ENCODE data around the gene IFRD2.
"Not testable (repeated sequence)": the region's sequence is repeated elsewhere in the genome, so short reads cannot be mapped to it uniquely, and the experiment has no call there.

The IFRD2 gene

DNA sequence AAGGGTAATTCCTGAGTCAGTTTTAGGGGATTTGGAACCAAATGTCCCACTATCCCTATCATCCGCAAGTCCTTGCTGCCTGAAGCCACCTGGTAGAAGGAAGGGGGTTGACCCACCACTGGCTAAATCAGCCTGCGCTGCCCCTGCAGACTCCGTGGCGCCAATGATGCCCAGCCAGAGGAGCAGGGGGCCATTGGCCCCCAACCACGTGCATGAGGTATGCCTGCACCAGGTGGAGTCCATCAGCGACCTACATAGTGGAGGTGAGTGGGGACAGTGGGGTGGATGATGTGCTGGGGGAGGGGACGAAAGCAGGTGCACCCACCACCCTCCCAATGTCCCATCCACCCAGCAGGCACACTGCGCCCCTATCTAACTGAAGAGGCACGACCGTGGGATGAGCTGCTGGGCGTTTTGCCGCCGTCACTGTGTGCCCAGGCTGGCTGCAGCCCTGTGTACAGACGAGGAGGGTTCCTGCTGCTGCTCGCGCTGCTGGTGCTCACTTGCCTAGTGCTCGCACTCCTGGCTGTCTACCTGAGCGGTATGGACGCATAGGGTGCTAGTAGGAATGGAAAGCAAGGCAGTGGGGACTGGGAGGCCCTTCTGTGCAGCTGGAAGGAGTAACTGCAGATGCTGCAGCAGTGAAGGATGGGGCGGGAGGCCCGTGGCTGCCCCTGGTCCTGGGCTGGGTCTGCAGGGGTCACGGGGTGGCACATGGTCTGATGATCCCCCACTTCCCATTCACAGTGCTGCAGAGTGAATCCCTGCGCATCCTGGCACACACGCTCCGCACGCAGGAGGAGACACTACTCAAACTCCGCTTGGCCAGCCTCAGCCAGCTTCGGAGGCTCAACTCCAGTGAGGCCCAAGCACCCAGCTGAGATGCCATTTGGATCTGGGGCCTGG lies 5.7 kb downstream of the IFRD2 start:
- H3K9me3 ChIP-seq (ENCODE audit: control insufficient read depth in 1 of 2, low read length in 2 of 2): no peaks in the 10 kb centered on the region
- H3K27me3 ChIP-seq (ENCODE audit: control insufficient read depth in 1 of 2, insufficient read depth in 2 of 2, low read length in 2 of 2): no peaks in the 10 kb centered on the region
- H3K36me3 ChIP-seq (ENCODE audit: control insufficient read depth in 1 of 2, insufficient read depth in 2 of 2, low read length in 2 of 2): peaks cover 34 to 43% of the 10 kb centered on the region in 2 donors
- H3K9ac ChIP-seq (ENCODE audit: low read depth in 1 of 2, low read length in 2 of 2): no peak overlapping the region
- peaks cover 13 to 16% of the 10 kb centered on the region in 2 donors for H3K4me1 ChIP-seq (ENCODE audit: control insufficient read depth in 1 of 2, insufficient read depth in 2 of 2, low read length in 2 of 2)
- no peak overlapping the region for H3K27ac ChIP-seq (ENCODE audit: low read depth, low read length)
- H3K4me3 ChIP-seq (ENCODE audit: low read depth in 1 of 2, low read length in 2 of 2): no peak overlapping the region

DNA sequence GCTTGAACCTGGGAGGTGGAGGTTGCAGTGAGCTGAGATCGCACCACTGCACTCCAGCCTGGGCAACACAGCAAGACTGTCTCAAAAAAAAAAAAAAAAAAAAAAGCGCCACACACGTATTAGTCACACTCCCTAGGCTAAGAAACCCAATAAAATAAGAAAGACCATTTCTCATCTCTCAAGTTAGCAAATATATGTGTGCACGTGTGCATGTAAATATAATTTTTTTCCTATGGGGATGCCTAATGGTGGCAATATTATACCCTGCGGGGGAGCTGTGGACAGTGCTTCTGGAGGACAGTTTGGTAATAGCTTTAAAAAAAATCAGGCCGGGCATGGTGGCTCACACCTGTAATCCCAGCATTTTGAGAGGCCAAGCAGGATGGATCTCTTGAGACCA lies 8.1 kb downstream of the IFRD2 start:
- H3K27me3 ChIP-seq (ENCODE audit: control insufficient read depth in 1 of 2, insufficient read depth in 2 of 2, low read length in 2 of 2); H3K9ac ChIP-seq (ENCODE audit: low read depth in 1 of 2, low read length in 2 of 2); H3K4me3 ChIP-seq (ENCODE audit: low read depth in 1 of 2, low read length in 2 of 2); H3K9me3 ChIP-seq (ENCODE audit: control insufficient read depth in 1 of 2, low read length in 2 of 2); H3K4me1 ChIP-seq (ENCODE audit: control insufficient read depth in 1 of 2, insufficient read depth in 2 of 2, low read length in 2 of 2); H3K27ac ChIP-seq (ENCODE audit: low read depth, low read length): not testable (repeated sequence)
- peaks cover 21 to 27% of the 10 kb centered on the region in 2 donors for H3K36me3 ChIP-seq (ENCODE audit: control insufficient read depth in 1 of 2, insufficient read depth in 2 of 2, low read length in 2 of 2)

DNA sequence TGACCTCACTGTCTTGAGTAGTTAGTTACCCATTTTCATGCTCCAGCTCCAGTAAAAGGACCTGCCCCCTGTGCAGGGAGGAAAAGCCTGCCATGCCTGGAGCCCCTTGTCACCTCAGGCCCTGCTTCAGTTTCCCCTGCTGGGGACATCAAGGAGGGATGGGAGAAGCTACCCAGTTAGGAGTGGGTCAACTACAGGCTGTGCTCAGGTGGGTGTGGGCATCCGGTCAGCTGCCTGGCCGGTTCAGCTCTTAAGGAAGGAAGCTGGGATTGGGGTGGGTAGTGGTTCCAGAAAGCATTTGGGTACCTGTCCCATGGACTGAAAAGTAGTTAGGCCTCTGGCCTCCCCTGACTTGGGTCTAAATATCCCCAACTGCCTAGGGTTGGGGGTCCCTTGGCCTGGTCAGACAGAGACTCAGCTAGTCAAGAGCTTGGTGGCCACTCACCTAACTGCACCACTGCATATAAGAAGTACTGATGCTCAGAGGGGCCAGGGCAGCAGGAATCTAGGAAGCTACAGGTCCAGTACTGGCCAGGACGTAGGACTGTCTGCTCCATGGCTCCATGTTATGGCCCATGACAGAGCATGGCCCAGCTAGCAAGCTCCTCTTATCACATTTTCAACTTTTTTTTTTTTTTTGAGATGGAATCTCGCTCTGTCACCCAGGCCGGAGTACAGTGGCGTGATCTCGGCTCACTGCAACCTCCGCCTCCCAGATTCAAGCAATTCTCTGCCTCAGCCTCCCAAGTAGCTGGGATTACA lies 12.8 kb downstream of the IFRD2 start:
- no peak overlapping the region for H3K4me3 ChIP-seq (ENCODE audit: low read depth in 1 of 2, low read length in 2 of 2)
- H3K9me3 ChIP-seq (ENCODE audit: control insufficient read depth in 1 of 2, low read length in 2 of 2): no peaks in the 10 kb centered on the region
- peaks cover 0 to 2% of the 10 kb centered on the region in 2 donors for H3K4me1 ChIP-seq (ENCODE audit: control insufficient read depth in 1 of 2, insufficient read depth in 2 of 2, low read length in 2 of 2)
- peaks cover 2 to 6% of the 10 kb centered on the region in 2 donors for H3K27me3 ChIP-seq (ENCODE audit: control insufficient read depth in 1 of 2, insufficient read depth in 2 of 2, low read length in 2 of 2)
- no peak overlapping the region for H3K9ac ChIP-seq (ENCODE audit: low read depth in 1 of 2, low read length in 2 of 2)
- H3K36me3 ChIP-seq (ENCODE audit: control insufficient read depth in 1 of 2, insufficient read depth in 2 of 2, low read length in 2 of 2): peaks cover 0 to 8% of the 10 kb centered on the region in 2 donors
- no peak overlapping the region for H3K27ac ChIP-seq (ENCODE audit: low read depth, low read length)

DNA sequence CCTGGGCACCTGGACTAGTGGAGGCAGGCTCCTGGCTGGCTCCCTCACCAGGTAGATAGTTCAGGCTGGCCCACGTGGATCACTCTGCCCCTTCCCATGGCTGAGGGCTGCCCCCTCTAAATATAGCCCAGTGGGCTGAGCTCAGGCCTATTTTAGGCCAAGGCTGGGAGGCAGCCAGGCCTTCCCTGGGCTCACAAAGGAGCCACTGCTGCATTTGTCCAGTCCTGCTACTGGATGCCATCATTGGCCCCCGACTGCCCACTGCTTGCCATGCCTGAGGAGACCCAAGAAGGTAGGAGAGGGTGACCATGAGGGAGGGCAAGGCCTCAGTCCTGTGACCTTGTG lies 13.4 kb downstream of the IFRD2 start, which contains the start of gene LSMEM2:
Gene LSMEM2, plus strand, starts transcription at position 208 of the 345 bp plus-strand sequence. Its CDS starts 27 bp downstream, at position 235.
- H3K27ac ChIP-seq (ENCODE audit: low read depth, low read length): no peak within 1 kb of the TSS
- no peak within 1 kb of the TSS for H3K4me3 ChIP-seq (ENCODE audit: low read depth in 1 of 2, low read length in 2 of 2)
- H3K36me3 ChIP-seq (ENCODE audit: control insufficient read depth in 1 of 2, insufficient read depth in 2 of 2, low read length in 2 of 2): peaks cover 0 to 8% of the 10 kb centered on the region in 2 donors
- H3K27me3 ChIP-seq (ENCODE audit: control insufficient read depth in 1 of 2, insufficient read depth in 2 of 2, low read length in 2 of 2): peaks cover 4 to 6% of the 10 kb centered on the region in 2 donors
- H3K9ac ChIP-seq (ENCODE audit: low read depth in 1 of 2, low read length in 2 of 2): no peak within 1 kb of the TSS
- no peaks in the 10 kb centered on the region for H3K9me3 ChIP-seq (ENCODE audit: control insufficient read depth in 1 of 2, low read length in 2 of 2)
- H3K4me1 ChIP-seq (ENCODE audit: control insufficient read depth in 1 of 2, insufficient read depth in 2 of 2, low read length in 2 of 2): peaks cover 4 to 8% of the 10 kb centered on the region in 2 donors

DNA sequence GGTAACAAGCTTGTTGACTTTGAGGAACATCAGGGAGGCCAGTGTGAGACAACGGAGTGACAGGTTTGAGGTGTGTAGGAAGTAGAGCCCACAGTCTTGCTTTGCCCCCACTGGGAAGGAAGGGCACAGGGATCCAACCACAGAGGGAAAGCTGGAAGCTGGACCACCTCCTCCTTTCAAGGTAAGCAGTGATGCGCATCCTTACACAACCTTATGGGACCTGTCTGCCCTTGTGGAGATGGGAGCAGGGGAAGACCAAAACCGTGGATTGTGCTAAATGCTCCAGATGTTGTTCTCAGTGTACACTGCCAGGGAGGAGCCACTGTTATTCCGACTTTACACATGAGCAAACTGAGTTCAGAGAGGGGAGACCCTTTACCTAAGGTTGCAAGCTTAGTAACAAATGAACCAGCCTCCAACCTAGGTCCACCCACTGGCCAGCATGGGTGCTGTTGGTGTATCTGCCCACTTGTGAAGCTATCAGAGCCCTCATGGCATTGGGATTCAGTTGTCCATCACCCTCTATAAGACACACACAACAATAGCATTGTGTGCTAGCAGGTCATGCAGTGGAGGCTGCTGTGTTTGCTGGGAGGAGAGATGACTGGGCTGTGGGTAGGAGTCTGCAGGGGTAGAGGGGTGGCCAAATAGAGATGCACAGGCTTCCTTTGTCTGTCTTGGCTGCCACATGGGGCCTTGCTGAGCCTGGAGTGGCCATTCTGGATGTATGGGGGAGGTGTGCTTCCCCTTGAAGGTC lies 13.9 kb downstream of the IFRD2 start:
- H3K36me3 ChIP-seq (ENCODE audit: control insufficient read depth in 1 of 2, insufficient read depth in 2 of 2, low read length in 2 of 2): peaks cover 0 to 8% of the 10 kb centered on the region in 2 donors
- H3K27ac ChIP-seq (ENCODE audit: low read depth, low read length): no peak overlapping the region
- no peak overlapping the region for H3K9ac ChIP-seq (ENCODE audit: low read depth in 1 of 2, low read length in 2 of 2)
- no peak overlapping the region for H3K4me3 ChIP-seq (ENCODE audit: low read depth in 1 of 2, low read length in 2 of 2)
- H3K27me3 ChIP-seq (ENCODE audit: control insufficient read depth in 1 of 2, insufficient read depth in 2 of 2, low read length in 2 of 2): peaks cover 4 to 6% of the 10 kb centered on the region in 2 donors
- H3K4me1 ChIP-seq (ENCODE audit: control insufficient read depth in 1 of 2, insufficient read depth in 2 of 2, low read length in 2 of 2): peaks cover 7 to 13% of the 10 kb centered on the region in 2 donors
- H3K9me3 ChIP-seq (ENCODE audit: control insufficient read depth in 1 of 2, low read length in 2 of 2): no peaks in the 10 kb centered on the region

DNA sequence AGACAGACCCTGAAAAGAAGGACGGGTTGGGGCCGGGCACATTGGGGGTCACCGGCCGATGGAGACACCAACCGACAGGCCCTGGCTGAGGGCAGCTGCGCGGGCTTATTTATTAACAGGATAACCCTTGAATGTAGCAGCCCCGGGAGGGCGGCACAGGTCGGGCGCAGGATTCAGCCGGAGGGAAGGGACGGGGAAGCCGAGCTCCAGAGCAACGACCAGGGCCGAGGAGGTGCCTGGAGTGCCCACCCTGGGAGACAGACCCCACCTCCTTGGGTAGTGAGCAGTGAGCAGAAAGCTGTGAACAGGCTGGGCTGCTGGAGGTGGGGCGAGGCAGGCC lies 15.5 kb downstream of the IFRD2 start:
- H3K27me3 ChIP-seq (ENCODE audit: control insufficient read depth in 1 of 2, insufficient read depth in 2 of 2, low read length in 2 of 2): peaks cover 4 to 6% of the 10 kb centered on the region in 2 donors
- peaks cover 0 to 8% of the 10 kb centered on the region in 2 donors for H3K36me3 ChIP-seq (ENCODE audit: control insufficient read depth in 1 of 2, insufficient read depth in 2 of 2, low read length in 2 of 2)
- H3K9ac ChIP-seq (ENCODE audit: low read depth in 1 of 2, low read length in 2 of 2): no peak overlapping the region
- peaks cover 14 to 22% of the 10 kb centered on the region in 2 donors for H3K4me1 ChIP-seq (ENCODE audit: control insufficient read depth in 1 of 2, insufficient read depth in 2 of 2, low read length in 2 of 2)
- no peaks in the 10 kb centered on the region for H3K9me3 ChIP-seq (ENCODE audit: control insufficient read depth in 1 of 2, low read length in 2 of 2)
- H3K27ac ChIP-seq (ENCODE audit: low read depth, low read length): no peak overlapping the region
- no peak overlapping the region for H3K4me3 ChIP-seq (ENCODE audit: low read depth in 1 of 2, low read length in 2 of 2)

DNA sequence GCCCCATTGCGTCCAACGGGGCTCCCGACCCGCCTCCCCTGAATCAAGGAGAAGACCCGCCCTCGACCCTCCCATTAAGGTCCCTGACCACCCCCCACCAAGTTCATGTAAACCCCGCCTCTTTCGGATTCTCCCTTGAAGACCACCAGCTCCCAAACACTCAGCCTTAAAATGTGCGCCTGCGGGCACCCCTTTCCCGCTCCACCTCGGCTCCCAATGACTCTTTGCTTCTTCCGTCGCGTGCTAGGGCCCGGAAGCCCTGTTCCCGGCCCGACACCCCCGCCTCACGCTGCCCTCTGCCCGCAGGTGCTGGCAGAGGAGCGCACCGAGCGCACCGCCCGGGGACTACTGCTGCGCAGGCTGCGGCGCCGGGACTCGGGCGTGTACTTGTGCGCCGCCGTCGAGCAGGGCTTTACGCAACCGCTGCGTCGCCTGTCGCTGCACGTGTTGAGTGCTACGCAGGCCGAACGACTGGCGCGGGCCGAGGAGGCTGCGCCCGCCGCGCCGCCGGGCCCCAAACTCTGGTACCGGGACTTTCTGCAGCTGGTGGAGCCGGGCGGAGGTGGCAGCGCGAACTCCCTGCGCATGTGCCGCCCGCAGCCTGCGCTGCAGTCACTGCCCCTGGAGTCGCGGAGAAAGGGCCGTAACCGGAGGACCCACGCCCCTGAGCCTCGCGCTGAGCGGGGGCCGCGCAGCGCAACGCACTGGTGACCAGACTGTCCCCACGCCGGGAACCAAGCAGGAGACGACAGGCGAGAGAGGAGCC lies 16.1 kb downstream of the IFRD2 start:
- no peak overlapping the region for H3K4me3 ChIP-seq (ENCODE audit: low read depth in 1 of 2, low read length in 2 of 2)
- no peak overlapping the region for H3K9ac ChIP-seq (ENCODE audit: low read depth in 1 of 2, low read length in 2 of 2)
- peaks cover 4 to 6% of the 10 kb centered on the region in 2 donors for H3K27me3 ChIP-seq (ENCODE audit: control insufficient read depth in 1 of 2, insufficient read depth in 2 of 2, low read length in 2 of 2)
- no peak overlapping the region for H3K27ac ChIP-seq (ENCODE audit: low read depth, low read length)
- H3K9me3 ChIP-seq (ENCODE audit: control insufficient read depth in 1 of 2, low read length in 2 of 2): no peaks in the 10 kb centered on the region
- peaks cover 20 to 28% of the 10 kb centered on the region in 2 donors for H3K4me1 ChIP-seq (ENCODE audit: control insufficient read depth in 1 of 2, insufficient read depth in 2 of 2, low read length in 2 of 2)
- H3K36me3 ChIP-seq (ENCODE audit: control insufficient read depth in 1 of 2, insufficient read depth in 2 of 2, low read length in 2 of 2): peaks cover 0 to 8% of the 10 kb centered on the region in 2 donors

DNA sequence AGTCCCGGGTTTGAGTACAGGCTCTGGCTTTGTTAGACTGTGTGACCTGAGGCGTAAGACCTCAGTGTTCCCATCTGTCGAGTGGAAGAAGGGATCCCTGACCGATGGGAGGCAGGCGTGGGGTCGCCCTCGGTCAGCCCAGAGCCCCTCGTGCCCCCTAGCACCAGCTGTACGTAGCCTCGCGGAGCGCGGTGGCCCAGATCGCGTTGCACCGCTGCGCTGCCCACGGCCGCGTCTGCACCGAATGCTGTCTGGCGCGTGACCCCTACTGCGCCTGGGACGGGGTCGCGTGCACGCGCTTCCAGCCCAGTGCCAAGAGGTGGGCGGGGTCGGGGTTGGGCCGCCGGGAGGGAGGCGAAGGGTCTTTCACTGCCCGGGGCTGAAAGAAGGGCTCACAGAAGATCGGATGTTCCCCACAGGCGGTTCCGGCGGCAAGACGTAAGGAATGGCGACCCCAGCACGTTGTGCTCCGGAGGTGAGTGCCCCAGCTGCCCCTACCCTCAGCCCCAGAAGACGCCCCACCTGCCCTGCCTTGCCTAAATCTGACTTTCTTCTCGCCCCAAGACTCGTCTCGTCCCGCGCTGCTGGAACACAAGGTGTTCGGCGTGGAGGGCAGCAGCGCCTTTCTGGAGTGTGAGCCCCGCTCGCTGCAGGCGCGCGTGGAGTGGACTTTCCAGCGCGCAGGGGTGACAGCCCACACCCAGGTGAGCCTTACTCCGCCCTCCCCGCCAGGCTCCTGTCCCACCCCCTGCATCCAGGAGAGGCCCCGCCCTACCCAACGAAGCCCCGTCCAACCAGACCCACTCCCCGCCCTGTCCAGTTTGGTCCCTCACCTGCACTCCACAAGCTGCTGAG lies 16.9 kb downstream of the IFRD2 start:
- no peak overlapping the region for H3K4me3 ChIP-seq (ENCODE audit: low read depth in 1 of 2, low read length in 2 of 2)
- no peak overlapping the region for H3K9ac ChIP-seq (ENCODE audit: low read depth in 1 of 2, low read length in 2 of 2)
- H3K4me1 ChIP-seq (ENCODE audit: control insufficient read depth in 1 of 2, insufficient read depth in 2 of 2, low read length in 2 of 2): peaks cover 28 to 36% of the 10 kb centered on the region in 2 donors
- H3K9me3 ChIP-seq (ENCODE audit: control insufficient read depth in 1 of 2, low read length in 2 of 2): no peaks in the 10 kb centered on the region
- H3K36me3 ChIP-seq (ENCODE audit: control insufficient read depth in 1 of 2, insufficient read depth in 2 of 2, low read length in 2 of 2): peaks cover 0 to 8% of the 10 kb centered on the region in 2 donors
- no peak overlapping the region for H3K27ac ChIP-seq (ENCODE audit: low read depth, low read length)
- H3K27me3 ChIP-seq (ENCODE audit: control insufficient read depth in 1 of 2, insufficient read depth in 2 of 2, low read length in 2 of 2): peaks cover 4 to 6% of the 10 kb centered on the region in 2 donors

Data from duodenal mucosa (tissue), 2 donors.